ENCODE measurements around the gene GSK3A.
A peak's percentile ranks its signal among the peaks of the same experiment; 100 is the strongest.

The GSK3A gene

DNA sequence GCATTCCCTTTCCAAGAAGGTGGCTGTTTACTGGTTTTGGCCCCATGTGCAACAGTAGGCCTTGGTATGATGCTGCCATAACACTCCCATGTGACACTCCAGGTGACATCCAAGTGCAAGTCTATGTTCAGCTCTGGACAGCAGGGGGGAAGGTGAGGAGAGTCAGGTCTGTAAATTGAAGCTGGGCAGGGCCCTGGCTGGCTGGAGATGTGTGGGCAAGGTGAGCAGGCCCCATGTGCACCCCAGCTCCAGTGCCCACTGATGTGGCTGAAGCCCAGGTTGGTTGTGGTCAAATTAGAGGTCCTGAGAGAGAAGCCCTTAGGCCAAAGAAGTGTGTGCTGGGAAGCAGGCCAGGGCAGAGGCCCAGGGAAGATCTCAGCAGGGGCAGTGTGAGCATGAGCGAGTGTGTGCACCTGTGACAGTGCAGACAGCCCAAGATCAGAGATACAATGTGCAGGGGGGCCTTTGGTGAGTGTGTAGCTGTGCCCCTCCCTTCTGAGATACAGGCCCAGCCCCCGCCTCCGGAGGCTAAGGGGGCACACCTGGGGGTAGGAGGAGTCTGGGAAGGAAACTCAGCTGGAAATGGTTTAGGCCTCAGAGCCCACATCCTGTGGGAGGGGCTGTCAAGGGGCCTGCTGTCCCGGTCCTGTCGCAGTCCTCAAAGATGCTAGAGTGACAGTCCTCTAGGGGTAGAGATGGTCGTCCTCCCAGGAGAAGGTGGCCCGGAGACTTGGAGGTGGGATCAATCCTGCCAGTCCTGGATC lies 43.5 kb downstream of the GSK3A start:
- DNase-seq (ENCODE audit: low spot score), result no peak

DNA sequence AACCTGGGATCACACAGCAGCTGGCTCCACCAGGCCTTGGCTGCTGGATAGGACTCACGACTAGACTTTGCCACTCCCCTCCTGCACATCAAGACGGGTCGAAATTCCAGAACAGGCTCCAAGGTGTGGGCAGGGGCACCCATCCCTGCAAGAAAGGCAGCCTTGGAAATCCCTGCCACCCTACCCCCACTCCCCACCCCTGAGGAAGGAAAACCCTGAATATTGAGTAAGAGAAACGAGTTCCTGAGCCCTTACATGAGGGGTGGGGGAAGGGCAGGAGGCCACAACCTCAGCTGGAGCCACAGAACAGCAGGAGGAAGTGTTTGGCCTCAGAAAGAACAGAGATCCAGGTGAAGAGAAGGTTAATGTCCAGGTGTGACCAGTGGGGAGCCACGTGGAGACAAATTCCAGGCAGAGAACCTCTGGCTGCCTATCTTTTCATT lies 45.0 kb downstream of the GSK3A start:
- DNase-seq (ENCODE audit: low spot score), result no peak

DNA sequence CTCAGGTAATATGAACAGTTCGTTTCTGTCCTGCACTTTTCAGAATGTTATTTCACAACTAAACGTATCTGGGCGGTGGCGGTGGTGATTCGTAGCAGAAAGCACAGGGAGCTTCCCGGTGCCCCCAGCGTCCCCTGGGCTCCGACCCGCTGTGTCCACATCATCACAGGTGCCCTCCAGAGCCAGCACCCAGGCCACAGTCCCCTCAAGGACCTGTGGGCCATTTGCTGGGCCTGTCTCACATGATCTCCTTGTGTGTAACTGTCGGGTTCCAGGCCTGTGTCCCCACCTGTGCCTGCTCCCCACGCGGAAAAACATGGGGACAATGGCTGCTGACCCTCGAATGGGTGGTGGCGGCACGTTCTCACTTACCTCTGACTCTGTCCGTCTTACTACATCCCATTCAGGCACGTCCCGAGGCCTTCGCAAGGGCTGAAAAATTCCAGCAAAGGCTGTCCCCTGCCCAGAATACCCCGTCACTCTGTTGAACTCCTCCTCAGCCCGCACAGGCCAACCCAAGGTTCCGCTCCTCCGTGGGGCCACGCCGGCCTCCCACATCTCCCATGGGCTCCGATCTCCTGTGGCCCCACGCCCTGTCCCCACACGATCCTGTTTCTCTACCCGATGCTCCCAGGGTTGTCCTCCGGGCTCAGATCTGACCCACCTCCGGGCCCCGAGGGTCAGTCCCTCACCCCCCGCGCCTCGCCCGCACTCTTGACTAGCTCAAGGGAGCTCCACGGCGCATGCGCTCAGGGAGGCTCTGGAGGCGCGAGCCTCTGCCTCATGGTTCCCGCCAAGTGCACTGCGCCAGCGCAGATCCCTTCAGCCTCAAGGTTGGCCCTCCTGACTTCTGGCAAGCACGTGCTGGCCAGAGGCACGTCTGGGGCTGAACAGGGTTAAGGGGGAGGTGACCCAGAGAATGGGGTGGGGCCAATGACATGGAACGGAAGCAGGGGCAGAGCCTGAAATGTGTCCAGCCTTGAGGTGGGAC lies 46.1 kb downstream of the GSK3A start:
- no peak for DNase-seq (ENCODE audit: low spot score)

DNA sequence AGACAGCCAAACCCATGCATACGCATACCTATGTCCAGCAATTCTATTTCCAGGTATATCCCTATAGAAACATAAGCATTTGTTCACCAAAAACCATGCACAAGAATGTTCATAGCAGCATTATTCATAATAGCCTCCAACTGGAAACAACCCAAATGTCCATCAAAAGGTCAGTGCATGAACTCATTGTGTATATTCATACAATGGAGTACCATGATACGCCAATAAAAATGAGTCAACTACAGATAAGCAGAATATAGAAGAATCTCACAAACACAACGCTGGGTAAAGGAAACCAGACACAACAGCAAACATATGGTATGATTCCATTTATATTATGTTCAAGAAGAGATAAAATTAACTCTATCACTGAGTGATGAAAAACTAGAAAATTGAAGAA lies 48.7 kb downstream of the GSK3A start:
- no peak for DNase-seq (ENCODE audit: low spot score)

DNA sequence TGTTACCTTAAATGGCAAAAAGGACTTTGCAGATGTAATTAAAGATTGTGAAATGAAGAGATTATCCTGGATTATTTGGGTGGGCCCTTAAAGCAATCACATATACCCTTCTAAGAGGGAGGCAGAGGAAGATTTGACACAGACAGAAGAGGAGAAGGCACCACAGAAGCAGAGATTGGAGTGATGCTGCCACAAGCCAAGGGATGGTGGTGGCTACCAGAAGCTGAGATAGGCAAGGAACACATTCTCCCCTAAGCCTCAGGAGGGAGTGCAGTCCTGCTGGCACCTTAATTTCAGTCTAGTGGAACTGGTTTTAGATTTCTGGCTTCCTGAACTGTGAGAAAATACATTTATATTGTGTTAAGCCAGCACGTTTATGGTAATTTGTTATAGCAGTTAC lies 49.1 kb downstream of the GSK3A start:
- DNase-seq (ENCODE audit: low spot score), result no peak

DNA sequence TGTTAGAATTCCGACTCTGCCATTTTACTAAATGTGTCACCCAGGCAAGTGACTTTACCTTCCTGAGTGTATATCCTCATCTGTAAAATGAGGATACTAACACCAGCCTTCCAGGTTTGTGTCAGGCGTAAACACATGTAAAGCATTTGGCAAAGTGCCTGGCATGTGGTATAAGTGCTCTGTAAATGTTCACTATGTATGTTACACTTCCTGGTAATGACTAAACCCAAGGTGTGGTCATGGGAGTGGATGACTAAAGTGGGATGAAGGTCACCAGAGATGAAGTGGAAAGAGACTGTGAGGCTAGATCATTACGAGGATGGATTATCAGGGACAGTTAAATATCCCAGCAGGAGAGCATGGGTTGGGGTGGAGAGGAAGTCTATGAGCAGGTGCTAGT lies 50.5 kb downstream of the GSK3A start:
- no peak for DNase-seq (ENCODE audit: low spot score)

DNA sequence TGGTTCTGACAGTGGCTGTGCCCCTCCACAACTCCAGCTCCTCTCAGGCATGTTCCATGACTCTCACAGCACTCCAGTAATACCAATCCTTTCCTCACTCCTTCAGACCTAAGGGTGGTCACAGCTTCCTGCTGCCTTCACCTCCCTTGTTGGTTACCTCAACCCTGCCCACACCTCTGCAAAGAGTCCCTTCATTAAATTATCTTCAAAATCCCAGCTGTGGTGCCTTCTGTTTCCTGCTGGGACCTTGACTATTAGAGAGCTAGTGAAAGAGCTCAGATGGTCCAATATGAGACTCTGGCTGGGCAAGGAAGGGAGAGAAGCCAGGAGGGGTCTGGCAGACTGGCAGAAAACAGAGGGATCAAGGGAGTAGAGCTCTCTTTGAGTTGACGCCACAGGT lies 51.1 kb downstream of the GSK3A start:
- no peak for DNase-seq (ENCODE audit: low spot score)

DNA sequence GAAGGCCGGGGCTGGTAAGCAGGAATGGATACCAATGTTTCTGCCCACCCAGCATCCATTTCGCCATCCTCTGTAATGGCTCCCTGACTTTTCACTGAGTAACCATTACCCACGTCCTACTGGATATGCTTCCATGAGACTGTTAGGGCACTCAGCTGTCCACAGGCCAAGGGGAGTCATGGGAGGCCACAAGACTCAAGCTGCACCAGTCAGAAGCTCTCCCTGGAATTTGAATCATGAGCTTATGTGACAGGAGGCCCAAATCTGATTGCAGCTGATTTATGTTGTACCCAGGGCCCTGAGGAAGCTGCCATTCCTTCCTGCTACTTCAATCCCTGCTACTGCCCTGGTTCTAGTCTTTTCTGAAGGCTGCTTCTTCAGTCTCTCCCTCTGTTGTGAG lies 53.3 kb downstream of the GSK3A start:
- no peak for DNase-seq (ENCODE audit: low spot score)

DNA sequence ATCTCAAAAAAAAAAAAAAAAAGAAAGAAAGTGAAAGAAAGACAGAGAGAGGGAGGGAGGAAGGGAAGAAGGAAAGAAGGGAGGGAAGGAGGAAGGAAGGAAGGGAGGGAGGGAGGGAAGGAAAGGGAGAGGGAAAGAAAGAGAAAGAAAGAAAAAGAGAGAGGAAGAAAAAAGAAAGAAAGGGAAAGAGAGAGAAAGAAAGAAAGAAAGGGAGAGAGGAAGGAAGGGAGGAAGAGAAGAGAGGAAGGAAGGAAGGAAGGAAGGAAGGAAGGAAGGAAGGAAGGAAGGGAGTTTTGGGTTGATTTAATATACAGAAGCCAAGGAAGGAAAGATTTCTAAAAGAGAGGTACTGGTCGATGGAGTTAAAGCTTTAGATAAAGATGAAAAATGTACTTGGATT lies 53.7 kb downstream of the GSK3A start:
- DNase-seq (ENCODE audit: low spot score), result no peak

DNA sequence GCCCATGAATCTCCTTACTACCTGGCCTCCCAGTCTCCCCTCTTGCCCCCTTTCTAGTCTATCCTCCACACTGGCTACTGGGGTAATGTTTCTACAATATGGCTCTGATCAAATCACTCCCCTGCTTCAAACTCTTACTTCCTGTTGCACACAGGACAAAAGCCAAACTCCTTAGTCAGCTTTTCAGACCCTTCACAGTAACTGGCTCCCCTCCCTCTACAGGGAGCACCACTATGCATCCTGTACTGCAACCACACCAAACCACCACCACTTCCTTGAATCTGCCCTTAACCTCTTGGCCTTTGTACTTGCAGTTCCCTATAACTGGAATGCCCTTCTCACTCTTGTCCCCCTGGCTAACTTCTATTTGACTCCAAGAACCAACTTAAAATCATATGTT lies 57.1 kb downstream of the GSK3A start:
- no peak for DNase-seq (ENCODE audit: low spot score)

DNA sequence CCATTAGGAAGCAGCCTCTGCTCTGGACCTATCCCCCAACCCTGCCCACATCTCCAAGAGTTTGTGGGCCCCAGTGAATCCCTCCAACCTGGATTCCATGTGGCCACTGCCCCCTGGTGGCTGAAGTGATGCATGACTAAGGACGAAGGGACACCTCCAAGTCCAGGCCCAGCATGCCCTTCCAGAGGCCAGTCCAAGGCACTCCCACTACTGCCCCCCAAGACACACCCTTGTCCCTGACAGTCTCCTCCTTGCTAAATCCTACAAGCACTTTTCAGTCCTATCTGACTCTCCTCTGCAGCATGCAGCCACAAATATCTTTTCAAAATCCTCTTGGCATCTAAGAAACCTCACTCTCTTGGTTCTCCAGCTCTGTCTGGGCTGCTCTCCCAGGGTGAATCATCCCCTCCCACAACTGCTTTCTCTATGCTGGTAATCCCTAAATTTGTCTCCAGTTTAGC lies 58.0 kb downstream of the GSK3A start:
- DNase-seq (ENCODE audit: low spot score), result peak; percentile 67

All from kidney capillary endothelial cell (primary cell).